ENCODE results near the gene CCDC50. TPM values are rescaled to one million over a fixed set of nuclear protein-coding genes. Genes with fewer than 3 reads are reported as not detected.

The CCDC50 gene
- total RNA-seq, 4 donors from 2014 or later = 68.1 to 201 (median 106) TPM

- Histone ChIP-seq H3K27me3 (no peaks in the 10 kb centered on the region), H3K9me3 (no peaks in the 10 kb centered on the region)
These were observed 115.4 kb downstream of the CCDC50 start for GRCh38 chr3:191444569-191444968.

More at GRCh38 chr3:191444569-191444968, 115.4 kb downstream of the CCDC50 start:
- H3K4me1 ChIP-seq = no peaks in the 10 kb centered on the region
- no peaks in the 10 kb centered on the region for H3K36me3 ChIP-seq
- TF ChIP-seq CTCF (IDR thresholded peaks at IDR 0.05) = no peak
- no peak for TF ChIP-seq POLR2A (IDR thresholded peaks at IDR 0.05)
- no peak overlapping the region for H3K4me3 ChIP-seq
- H3K27ac ChIP-seq = no peak overlapping the region
- DNase-seq = no peak

Other genes with a start within 250 kb of the CCDC50 start
- not detected for gene OSTN, start 130.2 kb upstream of the CCDC50 start, total RNA-seq
- gene UTS2B, start 1.1 kb downstream of the CCDC50 start, total RNA-seq = 1 to 10 TPM in 2 of 4 donors, not detected in 2; 1.9 to 6.6 TPM
- gene PYDC2, start 131.8 kb downstream of the CCDC50 start, total RNA-seq = not detected